Stimulated activated naive CD8-positive, alpha-beta T cell treated with anti-CD3 and anti-CD28 coated beads, Interleukin-15, Interleukin-2, amounts not matched to agents 100 U/mL and 50 U/mL, for 24 hours (primary cell): Measurements from ENCODE around the gene TBCCD1.
A peak's percentile ranks its signal among the peaks of the same experiment; 100 is the strongest.

ENCODE experiments used
- ATAC-seq: fragments of 150-1000 bp; cut with Tn5 transposase; one replicate; pipeline ENCODE4 v1.10.0; 2021
- DNase-seq: peaks from one replicate; pipeline ENCODE4 v3.0.0; 2021

TBCCD1 gene, protein sequence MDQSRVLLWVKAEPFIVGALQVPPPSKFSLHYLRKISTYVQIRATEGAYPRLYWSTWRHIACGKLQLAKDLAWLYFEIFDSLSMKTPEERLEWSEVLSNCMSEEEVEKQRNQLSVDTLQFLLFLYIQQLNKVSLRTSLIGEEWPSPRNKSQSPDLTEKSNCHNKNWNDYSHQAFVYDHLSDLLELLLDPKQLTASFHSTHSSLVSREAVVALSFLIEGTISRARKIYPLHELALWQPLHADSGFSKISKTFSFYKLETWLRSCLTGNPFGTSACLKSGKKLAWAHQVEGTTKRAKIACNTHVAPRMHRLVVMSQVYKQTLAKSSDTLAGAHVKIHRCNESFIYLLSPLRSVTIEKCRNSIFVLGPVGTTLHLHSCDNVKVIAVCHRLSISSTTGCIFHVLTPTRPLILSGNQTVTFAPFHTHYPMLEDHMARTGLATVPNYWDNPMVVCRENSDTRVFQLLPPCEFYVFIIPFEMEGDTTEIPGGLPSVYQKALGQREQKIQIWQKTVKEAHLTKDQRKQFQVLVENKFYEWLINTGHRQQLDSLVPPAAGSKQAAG

DNA sequence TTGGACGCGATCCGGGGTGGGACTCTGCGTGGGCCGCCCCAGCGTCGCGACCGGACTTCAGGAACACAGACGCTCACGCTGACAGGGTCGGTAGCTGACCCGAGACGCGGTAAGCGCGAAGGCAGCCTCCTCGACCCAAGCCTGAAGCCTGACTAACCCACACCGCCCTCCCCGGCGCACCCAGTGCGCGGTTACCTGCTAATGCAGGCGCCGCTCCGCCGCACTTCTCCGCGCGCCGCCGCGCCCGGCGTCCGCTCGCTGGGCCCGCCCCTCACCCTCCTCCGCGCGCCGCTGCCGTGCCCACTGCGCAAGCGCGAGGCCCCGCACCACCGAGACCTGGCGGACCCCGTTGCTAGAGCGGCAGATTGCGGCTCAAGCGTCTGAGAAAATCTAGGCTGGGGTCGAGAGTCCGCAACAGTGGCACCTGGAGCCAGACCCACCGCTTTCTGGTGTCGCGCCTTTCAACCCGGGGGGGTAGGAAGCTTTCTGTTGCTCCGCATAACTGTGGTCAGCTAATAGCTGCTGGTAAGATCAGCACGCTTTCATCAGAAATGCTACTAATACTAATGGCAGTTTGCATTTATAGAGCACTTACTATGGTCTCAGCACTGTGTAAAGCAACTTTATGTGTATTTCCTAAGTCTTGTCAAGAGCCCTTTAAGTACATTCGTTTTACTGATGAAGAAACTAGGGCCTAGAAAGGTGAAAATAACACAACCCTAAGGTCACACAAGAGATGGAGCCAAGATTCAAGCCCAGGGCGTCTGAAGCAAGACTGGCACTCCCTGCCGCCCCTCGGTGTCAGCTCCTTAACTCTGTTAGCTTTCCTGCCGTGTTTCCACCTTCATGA lies at the start of gene TBCCD1:
Gene TBCCD1 (minus strand): TSS at position 268 of the 850 bp plus-strand sequence. CDS start 3,010 bp downstream, outside the sequence.
- peak; percentile 58 for ATAC-seq

DNA sequence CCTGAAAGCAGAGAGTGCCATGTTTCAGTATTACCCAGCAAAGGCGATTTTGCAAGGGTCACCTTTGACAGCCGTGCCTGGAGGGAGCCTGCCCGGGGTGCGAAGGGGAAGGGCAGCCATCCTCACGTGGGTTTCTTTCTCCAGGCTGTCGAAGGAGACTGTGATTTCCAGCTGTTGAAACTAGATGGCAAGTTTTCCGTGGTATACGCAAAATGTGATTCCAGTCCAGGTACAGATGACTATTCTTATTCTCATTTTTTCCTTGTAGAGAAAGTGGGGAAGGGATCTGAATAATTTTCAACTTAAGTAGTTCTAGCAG lies 49.1 kb upstream of the TBCCD1 start:
- DNase-seq (no peak), ATAC-seq (no peak)

More for the DNA sequence above, at the start of gene TBCCD1:
- DNase-seq: peak; percentile 96

DNA sequence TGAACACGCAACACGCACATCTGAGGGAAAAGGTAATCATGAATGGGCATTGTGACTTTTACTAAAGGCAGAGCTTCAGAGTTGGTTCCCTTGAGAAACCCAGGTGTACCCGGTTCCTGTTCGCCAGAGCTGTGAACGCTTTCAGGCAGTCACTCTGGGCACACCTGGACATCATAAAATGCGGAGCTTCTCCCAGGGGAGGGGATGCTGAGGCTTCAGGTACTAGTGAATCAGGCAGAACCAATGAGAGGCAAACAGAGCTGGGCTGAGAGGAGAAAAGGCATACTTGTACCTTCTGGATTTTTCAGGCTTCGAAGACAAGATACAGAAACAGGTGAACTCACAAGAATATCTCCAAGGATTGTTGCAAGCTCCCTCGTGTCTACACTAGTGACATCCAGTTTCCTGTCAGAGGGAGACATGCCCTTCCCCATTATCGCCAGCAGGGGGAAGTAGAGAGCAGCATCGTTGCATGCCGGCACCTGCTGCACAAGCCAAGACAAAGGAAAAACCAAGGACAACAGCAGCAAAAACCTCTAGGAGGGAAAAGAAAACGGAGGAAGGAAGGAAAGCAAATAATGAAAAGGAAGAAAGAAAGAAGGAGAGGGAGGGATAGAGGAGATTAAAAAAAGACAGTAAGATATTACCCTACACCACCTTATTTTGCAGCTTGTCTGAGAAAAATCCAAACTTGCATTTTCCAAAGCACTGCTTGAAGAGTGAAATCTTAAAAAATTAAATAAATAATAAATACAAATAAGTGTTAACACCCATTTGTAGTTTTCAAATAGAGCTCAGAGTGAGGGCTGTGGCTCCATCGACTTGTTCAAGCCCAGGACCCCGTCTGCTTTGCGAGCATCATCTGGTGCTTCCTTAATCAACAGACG lies 47.7 kb upstream of the TBCCD1 start:
- DNase-seq (peak; percentile 77), ATAC-seq (peak; percentile 62)

DNA sequence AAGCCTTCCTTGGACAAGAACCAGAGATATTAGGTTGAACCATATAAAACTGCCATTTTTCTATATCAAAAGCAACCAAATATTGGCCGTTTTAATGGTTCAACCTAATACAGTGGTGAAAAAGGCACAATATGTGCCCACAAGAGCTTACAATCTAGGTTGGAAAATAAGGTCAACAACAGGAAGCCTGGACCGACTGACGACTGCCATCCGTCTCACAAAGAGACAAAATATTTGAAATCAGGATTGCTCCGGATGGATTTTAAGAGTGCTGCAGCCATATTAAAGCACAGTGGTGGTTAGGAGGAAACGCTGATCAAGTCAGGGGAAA lies 47.1 kb upstream of the TBCCD1 start:
- ATAC-seq (no peak), DNase-seq (no peak)

DNA sequence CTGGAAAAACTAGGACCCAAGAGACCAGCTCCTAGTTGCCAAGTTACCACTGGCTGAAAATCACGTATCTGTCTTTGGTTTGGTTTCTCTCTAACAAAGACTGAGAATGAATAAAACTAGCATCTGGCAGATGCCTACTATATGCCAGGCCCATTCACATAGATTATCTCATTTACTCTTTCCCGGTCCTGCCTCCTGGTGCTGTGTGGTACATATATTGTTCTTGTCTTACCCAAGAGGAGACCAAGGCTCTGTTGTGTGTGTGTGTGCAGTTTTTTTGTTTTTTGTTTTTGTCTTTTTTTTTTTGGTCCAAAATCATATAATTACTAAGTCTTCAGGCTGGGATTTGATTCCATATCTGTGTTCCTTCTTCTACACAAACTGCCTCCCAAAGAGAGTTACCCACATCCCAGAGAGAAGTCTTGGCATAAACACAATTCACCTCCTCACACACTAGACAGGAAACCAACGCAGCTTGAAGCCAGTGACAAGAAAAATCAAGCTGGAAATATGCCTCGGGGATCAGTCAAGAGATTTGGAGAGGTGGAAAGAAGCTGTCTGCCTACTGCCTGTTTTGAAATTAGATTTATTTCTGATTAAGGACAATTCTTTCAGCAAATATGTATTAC lies 46.6 kb upstream of the TBCCD1 start:
- DNase-seq (no peak), ATAC-seq (no peak)

DNA sequence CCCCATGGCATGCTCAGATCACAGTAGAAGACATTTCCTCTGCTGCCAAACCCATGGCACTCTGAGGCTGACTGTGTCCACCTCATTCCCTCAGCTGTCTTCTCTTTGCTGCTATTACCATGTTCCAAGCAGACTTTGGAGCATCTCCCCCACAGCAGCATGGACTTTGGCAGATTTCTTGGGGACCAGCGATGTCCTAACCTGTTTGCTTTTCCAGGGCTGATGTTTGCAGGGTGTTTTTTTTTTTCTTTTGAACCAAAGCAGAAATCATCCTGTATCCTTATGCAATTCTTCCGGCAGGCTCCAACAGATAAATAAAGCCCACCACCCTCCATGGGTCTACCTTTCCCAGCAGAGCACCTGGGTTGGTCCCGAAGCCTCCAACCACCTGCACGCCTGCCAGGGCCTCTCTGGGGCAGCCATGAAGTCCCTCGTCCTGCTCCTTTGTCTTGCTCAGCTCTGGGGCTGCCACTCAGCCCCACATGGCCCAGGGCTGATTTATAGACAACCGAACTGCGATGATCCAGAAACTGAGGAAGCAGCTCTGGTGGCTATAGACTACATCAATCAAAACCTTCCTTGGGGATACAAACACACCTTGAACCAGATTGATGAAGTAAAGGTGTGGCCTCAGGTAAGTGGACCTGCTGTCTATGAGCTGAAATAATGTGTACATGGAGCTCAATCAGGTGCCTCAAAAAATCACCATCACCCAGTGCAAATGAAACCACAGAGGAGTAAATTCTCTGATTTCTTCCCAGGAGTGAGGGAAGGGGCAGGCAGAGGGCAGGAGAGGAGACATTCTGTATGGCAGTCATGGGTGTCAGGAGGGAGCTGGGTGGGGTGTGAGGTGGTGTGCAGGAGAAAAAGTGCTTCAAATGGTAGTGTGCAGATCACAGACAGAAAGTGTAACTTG lies 45.8 kb upstream of the TBCCD1 start, which contains the start of gene AHSG:
Gene AHSG (plus strand): TSS at position 340 of the 916 bp plus-strand sequence. CDS start 82 bp downstream, at position 422.
- no peak for DNase-seq

DNA sequence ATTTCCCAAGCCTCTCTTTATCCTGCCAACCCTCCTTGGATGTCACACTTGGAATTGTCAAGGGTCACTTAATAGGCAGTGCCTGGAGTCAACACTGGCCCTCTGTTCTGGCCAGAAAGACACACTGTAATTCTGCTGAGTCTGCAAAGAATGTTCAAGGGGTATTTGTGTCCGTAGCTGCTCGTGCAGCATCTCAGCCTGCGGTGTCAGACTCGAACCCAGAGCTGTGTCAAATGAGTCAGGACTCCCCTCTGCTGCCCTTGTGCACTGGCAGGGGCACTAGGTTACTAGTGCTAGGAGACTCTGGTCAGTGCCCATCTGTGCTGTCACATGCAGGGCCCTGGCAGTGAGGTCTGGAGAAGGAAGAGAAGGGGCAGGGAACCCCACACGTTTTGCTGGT lies 44.9 kb upstream of the TBCCD1 start:
- DNase-seq: no peak
- ATAC-seq: no peak

More for the DNA sequence above, 45.8 kb upstream of the TBCCD1 start, which contains the start of gene AHSG:
- ATAC-seq: no peak

DNA sequence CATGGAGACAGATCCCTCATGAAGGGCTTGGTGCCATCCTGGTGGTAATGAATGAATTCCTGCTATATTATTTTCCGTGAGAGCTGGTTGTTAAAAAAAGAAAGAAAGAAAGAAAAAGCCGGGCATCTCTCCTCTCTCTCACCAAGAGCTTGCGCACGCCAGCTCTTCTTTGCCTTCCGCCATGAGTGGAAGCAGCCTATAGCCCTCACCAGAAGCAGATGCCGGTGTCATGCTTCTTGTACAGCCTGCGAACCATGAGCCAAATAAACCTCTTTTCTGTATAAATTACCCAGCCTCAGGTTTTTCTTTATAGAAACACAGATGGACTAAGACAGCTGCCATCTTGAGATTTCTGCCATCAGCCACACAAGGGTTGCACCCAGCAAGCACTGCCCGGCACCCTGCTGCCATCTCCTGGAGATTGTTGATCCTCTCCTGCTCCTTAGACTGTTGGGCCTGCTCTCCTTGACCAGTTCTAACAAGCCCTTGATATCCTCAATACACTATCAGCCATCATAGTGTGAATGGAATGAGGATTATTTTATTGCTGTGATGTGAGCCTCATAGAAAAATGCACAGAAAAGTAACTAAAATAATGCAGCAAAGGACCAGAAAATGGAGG lies 42.2 kb upstream of the TBCCD1 start:
- ATAC-seq: no peak

DNA sequence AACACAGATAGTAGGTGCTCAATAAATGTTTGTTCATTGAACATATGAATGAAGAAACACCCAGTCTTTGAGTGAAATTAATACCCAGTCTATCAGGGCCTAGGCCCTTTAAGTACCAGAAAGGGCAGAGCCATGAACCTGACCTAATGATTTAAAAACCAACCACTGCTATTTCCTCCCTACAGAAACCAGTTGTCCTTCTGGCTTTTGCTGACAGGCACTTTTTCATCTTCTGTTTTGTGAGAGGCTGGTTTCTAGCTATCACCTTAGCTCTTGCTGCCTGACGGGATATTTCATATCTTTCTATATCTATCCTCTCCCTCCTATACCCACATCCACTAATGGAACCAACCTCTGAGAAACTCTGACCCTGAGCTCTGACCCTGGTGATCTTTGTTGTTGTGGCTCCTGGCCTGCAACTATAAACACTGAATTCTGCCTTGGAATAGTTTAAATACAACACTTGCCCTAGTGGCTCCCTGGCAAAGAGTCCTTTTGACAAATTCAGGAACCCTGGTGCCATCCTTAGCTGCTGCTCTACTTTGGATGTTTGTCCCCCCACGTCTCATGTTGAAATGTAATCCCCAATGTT lies 41.6 kb upstream of the TBCCD1 start:
- no peak for ATAC-seq
- no peak for DNase-seq

More for the DNA sequence above, 42.2 kb upstream of the TBCCD1 start:
- no peak for DNase-seq

DNA sequence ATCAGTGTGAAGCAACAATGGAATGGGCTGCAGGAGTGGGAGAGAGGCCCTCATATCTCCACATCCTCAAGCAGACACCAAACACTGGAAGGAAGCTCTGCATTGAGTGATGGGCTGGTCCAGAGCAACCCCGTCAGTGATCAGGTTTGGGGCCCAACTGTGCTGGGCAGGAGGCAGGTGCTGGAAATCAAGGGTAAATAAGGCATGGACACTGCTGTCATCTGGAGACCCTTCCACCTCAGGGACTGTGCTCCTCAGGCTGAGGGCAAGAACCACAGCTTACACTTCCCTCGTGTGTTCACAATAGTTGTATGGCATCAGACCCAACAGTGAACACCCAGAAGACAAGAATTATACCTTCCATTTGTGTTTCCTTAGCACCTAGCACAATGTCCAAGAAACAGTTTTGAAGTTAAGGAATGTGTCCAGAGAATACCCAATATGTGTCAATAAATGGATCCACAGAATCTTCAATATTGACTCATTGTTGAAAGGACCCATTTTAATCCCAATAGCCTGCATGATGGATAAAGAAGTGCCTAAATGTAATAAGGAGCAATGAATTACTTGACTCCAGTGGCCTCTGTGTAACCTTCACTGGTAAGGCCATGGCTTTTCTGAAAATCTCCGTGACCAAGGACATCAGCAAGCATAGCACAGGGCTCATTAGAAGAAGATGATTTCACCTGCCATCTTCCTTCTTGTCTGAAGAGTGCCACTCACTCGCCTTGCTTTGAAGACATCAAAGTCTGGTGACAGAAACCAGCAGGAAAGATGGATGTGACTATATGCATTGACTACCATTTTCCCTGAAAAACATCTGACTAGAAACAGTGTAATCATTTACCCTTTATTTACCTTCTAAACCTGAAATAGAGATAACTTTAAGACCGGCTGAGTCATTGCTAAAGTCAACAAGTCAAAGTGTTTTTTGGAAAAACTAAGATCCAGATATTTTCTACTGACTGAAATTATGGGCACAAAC lies 38.7 kb upstream of the TBCCD1 start:
- DNase-seq (no peak), ATAC-seq (no peak)

DNA sequence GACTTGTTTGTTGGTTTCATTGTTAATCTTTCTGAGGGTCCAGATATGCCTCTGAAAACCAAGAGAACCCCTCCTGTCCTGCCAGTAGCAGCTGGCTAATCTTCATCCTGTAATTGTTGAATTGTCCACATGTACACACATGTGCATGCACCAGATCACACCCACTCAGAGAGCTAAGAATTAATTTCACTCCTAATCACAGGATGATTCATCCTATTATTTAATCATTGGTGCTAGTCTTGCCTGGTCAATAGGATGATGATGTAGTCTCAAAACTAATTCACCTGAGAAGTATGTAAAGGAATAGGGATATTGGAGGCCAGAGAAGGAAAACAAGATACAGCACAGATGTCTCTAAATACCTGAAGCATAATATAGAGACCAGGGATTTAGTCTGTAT lies 37.9 kb upstream of the TBCCD1 start:
- DNase-seq (no peak), ATAC-seq (no peak)

DNA sequence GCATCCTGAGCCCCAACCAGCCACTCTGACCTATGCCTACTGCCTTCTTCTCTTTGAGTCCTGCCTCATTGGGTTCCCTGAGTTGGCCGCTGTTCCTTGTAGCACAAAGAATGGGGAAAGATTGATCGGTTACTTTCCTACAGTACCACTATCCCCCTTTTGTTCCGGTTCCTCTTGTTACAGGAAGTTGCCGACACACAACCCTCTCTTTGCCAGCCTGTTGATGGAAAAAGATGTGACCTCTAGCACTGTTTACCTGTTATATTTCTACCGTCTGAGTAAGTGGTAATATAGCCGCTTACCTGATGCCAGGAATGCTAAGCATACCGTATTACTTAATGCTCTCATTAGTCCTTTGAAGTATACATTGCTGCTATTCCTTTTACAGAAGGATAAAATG lies 36.0 kb upstream of the TBCCD1 start:
- DNase-seq: no peak

DNA sequence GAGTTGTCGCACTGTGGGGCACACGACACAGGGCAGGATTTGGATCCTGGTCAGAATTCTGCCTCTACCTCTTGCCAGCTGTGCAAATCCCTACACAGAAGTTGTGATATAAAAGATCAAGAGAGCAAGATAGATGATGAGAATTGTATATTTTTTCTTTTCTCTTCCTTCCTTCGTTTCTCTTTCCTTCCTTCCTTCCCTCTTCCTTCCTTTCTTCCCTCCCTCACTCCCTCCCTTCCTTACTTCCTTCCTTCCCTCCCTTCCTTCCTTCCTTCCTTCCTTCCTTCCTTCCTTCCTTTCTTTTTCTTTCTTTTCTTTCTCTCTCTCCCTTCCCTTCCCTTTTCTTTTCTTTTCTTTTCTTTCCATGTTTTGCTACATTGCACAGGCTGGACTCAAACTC lies 33.8 kb upstream of the TBCCD1 start:
- DNase-seq (no peak), ATAC-seq (no peak)

More for the DNA sequence above, 36.0 kb upstream of the TBCCD1 start:
- no peak for ATAC-seq

DNA sequence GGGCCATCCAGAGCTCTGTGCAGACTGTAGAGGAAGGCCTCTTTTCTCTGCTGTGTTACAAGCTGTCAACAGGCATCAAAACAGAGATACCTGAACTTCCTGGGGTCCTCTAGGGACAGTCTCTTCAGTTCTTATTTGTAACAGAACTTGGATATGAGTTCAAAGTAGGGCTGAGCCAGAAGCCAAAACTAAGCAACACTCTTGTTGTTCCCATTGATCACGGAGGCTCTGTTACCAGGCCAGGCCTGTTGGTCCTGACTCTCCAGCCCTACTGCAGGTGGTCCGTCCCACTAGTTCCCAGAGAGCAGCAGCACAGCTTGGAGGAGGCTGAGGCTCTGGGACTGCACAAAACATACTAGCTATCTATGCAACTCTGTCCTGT lies 32.6 kb upstream of the TBCCD1 start:
- ATAC-seq: no peak
- DNase-seq: no peak

DNA sequence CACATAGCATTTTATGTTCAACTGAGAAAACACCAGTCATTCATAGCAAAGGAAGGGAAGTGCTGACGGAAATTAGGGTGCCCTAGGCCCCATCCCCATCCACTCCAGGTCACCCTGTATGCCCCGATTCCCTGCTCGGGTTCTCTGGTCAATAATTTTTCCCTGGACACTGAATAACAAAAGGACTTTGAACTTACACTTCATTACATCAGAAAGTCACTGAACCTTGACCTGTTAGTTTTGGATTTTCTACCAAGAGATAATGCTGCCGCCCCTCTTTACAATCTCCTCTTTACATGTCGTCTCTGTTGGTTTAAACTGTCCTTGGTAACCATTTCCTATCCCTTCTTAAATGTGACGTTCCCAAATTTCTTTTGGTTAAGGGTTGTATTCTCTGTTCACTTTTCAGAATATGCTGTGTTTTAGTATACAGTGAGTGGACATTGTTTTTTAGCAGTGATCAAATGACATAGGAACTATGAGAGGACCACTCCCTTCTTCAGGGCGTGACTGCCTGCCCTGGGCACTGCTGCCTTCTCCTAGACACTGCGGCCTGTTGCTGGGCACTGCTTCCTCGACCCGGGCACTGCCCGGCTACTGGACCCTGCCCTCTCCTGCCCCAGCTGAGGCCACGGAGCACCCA lies 32.1 kb upstream of the TBCCD1 start:
- ATAC-seq (no peak), DNase-seq (no peak)

DNA sequence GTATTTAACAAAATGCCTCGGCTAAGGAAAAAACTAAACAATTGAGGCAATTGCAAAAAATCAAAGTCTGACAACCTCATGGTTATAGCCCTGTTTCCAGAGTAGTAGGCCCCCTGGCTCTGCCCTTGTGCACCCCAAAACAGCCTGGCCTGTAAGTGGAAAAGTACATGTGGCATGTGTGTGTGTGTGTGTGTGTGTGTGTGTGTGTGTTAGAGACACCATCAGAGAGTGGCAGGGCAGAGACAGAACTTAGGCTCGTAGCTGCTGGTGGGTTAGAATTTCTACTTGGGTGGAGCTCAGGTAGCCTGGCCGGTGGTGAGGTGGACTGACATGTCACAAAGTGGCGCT lies 31.6 kb upstream of the TBCCD1 start:
- DNase-seq (no peak), ATAC-seq (no peak)

DNA sequence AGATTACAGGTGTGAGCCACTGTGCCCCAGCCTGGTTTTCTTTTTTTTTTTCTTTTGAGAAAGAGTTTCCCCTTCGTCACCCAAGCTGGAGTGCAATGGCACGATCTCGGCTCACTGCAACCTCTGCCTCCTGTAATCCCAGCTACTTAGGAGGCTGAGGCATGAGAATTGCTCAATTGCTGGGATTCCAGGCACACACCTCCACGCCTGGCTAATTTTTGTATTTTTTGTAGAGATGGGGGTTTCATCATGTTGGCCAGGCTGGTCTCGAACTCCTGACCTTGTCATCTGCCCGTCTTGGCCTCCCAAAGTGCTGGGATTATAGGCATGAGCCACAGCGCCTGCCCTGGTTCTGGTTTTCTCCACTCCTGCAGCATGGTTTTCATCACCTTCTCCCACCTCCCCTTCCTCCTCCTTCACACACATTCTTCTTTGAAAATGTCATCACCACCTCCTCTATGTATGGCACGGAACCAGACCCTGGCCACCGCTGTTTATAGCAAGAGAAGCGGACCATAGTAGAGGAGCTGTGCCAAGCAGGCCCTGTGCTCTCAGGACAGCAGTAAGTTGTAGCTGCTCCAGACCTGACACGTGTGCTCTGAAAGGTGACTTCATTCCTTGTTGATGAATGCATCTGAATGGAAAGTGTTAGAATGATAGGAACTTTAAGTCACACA lies 31.1 kb upstream of the TBCCD1 start:
- ATAC-seq (no peak), DNase-seq (no peak)
